RPMI7951 (cell line): ENCODE results near the gene PRR11. TPM values are rescaled to one million over a fixed set of nuclear protein-coding genes. Genes with fewer than 3 reads are reported as not detected.
"Not testable (repeated sequence)": the region's sequence is repeated elsewhere in the genome, so short reads cannot be mapped to it uniquely, and the experiment has no call there.

ENCODE experiments used
- DNase-seq: peaks from one replicate; pipeline ENCODE4 v3.0.0-alpha.2; 2012; ENCODE audit warnings: low read depth
- total RNA-seq: library from RNA; depleted of rRNA; stranded (reverse); fragments of >200 nt; shearing (Covaris generic); gene quantifications from 2 replicates; pipeline ENCODE4 v1.2.3, GENCODE V29; 2014; rRNA removed

Gene PRR11
- 31.3 and 32.7 TPM in 2 replicates for total RNA-seq

DNA sequence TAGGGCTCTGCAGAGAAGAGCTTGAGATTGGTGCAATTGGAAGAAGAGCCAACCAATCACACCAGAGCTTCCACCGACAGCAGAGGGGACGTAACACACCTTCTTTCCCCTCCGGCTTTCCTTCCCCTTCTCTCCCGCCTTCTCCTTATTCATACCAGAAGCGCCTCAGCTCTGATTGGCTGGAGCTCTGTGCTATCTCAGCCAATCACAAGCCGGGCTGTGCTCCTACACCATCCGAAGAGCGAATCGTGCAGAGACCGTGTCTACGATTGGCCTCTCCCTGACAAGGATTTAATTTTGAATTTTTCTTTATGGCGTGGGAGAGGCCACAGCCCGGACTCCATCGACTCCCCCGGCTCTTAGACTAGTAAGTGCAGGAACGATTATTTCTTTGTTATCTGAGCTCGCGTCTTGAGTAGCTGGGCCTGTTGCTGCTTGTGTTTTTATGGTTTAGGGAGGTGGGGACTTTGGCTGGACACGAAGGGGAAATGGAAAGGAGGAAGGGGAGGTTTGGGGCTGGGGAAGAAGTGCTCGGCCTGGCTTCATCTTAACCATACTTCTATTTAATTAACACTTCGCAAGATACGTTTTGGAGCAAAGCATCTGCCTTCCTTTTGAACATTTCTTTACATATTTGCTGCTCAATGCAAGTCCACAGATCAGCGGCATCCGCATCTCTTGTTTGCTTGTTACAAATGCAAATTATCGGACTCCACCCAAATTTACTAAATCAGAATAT, at the start of gene PRR11:
Gene PRR11, plus strand, starts transcription at position 308 of the 739 bp plus-strand sequence. CDS start 14,007 bp downstream, outside the sequence.
- peak; percentile 100 for DNase-seq

- peak; percentile 51 for DNase-seq
Observed at GRCh38 chr17:59105852-59106462, 49.6 kb upstream of the PRR11 start.

GRCh38 chr17:59106463-59107305, 48.9 kb upstream of the PRR11 start, which contains the start of gene TRIM37:
TRIM37 (minus strand) TSS chr17:59106880; CDS start chr17:59106461, 419 bp downstream.
- peak; percentile 95 for DNase-seq

DNA sequence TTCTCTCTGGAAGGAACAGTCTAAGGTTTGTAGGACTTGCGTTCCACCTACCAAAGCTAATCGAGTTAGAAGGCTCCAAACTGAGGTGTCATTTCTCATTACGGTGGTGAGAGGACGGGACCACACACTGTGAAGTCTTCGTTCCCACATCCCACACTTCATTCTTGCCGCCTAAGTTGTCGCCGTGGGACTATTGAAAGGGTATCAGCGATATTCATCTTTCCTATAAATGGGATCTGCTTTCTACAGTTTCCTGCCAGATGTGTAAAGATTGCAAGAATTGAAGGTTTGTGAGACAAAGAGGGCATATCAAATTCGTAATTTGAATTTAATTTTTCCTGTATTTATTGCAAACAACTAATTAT, 48.3 kb upstream of the PRR11 start:
- DNase-seq: no peak

DNA sequence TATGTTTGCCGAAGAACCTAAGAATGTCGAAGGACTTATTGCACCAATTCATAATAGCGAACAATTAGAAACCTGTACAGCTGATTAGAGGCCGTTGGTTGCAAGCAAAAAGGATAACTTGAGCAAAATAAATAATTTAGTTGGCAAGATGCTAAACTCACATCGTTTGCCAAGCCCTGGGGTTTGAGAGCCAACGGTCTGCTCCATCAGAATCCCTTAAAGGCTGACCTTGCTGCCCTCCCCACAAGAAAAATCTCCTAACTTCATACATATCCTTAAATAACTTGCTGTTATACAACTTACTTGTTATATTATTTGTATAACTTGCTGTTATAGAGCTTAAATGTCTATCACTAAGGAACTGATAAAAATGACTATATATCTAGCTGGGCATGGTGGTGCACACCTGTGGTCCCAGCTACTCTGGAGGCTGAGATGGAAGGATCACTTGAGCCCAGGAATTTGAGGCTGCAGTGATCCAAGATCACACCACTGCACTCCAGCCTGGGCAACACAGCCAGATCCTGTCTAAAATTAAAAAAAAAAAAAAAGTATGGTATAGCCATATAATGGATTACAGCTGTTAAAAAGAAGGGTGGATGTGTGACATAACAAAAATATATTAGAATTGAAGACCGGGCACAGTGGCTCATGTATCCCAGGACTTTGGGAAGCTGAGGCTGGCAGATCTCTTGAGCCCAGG, 47.0 kb upstream of the PRR11 start:
- no peak for DNase-seq

- no peak for DNase-seq
Observed at GRCh38 chr17:59110973-59111372, 44.6 kb upstream of the PRR11 start.

GRCh38 chr17:59111539-59111938, 44.0 kb upstream of the PRR11 start:
- DNase-seq: no peak

GRCh38 chr17:59115474-59115873, 40.1 kb upstream of the PRR11 start:
- DNase-seq: no peak

DNA sequence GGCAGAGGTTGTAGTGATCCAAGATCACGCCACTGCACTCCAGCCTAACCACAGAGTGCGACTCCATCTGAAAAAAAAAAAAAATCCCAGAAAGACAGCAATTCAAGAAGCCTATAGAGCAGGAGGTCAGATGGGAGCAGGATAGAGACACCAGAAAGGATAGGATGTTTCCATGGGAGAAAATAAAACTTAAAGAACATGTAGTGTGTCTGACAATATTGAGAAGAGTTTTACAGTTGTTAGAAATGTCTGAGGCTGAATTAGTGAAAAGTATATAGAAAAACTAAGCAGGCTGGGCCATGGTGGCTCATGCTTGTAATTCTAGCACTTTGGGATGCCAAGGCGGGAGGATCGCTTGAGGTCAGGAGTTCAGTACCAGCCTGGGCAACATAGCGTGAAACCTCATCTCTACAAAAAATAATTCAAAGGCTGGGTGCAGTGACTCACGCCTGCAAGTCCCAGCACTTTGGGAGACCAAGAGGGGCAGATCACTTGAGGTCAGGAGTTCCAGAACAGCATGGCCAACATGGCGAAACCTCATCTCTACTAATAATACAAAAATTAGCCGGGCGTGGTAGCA, 33.6 kb upstream of the PRR11 start:
- no peak for DNase-seq

DNA sequence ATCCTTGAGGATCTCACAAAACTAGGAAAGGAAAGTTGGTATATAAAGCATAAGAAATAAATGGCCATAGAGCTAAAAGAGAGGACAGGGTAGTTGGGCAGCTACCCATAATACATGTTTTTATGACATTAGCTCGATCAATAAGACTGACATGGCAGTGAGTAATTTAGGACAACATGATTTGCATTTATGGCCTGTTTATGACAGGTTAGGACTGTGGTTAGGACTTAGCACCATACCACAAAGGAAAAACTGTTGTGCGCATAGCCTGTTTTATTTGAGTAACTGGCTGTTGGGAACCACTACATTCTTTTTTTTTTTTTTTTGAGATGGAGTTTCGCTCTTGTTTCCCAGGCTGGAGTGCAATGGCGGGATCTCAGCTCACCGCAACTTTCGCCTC, 30.9 kb upstream of the PRR11 start:
- DNase-seq: no peak

DNA sequence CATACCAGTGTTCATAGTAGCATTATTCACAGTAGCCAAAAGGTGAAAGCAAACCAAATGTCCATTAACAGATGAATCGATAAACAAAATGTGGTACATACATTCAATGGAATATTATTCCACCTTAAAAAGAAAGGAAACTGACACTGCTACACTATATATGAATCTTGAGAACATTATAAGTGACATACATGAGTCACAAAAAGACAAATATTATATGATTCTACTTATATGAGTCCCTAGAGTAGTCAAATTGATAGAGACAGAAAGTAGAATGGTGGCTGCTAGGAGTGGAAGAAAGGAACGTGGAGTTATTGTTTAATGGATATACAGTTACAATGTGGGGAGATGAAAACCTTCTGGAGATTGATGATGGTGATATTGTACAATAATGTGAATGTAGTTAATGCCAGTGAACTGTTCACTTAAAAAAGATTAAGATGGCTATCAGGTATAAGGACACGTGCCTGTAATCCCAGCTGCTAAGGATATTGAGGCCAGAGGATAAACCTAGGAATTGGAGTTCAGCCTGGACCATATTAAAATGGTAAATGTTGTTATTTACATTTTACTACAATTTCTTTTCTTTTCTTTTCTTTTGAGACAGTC, 28.6 kb upstream of the PRR11 start:
- no peak for DNase-seq

- DNase-seq: no peak
Observed at GRCh38 chr17:59129814-59130213, 25.7 kb upstream of the PRR11 start.

DNA sequence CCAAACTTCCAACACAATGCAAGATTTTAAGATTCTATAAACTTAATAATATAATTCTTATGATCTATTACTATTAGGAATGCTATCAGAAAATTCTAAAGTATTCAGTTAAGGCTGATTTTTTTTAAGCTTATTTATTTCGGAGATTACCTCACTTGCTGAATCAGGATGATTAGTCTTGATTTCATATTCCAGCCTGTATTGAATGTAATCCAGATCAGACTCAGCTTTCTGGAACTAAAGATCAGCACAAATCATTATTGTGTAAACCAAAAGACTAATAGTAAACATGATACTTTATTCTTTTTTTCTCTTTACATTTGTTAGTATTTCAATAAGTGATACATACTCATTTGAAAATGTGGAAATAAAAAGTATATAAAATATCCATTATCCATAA, 24.4 kb upstream of the PRR11 start:
- DNase-seq: no peak

DNA sequence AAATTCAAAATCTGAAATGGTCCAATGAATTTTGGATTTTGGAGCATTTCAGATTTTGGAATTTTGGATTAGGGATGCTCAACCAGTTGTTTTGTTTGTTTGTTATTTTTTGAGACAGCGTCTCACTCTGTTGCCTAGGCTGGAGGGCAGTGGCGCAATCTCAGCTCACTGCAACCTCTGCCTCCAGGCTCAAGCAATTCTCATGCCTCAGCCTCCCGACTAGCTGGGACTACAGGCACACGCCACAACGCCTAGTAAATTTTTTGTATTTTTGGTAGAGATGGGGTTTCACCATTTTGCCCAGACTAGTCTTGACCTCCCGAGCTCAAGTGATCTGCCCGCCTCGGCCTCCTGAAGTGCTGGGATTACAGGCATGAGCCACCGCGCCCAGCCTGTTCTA, 17.2 kb upstream of the PRR11 start:
- DNase-seq: not testable (repeated sequence)

DNA sequence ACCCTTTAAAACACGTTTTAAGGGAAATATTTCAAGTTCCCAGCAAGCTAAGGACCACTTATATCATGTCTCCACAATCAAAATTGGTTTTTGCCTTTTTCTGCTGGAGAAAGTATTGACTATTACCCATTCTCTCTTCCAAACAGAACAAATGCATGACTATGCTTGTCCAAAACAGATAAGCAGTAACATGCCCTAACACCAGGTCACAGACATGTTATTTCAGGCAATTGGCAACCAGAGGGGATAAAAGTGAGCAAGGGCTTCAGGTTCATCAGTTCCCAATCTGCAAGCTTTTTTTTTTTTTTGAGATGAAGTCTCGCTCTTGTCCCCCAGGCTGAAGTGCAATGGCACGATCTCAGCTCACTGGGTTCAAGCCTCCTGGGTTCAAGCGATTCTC, 15.6 kb upstream of the PRR11 start:
- no peak for DNase-seq

GRCh38 chr17:59141860-59142259, 13.7 kb upstream of the PRR11 start:
- DNase-seq: no peak

- no peak for DNase-seq
Observed at GRCh38 chr17:59145571-59146096, 9.9 kb upstream of the PRR11 start.

GRCh38 chr17:59149051-59149450, 6.5 kb upstream of the PRR11 start:
- peak; percentile 21 for DNase-seq

GRCh38 chr17:59149841-59150511, 5.6 kb upstream of the PRR11 start:
- no peak for DNase-seq

DNA sequence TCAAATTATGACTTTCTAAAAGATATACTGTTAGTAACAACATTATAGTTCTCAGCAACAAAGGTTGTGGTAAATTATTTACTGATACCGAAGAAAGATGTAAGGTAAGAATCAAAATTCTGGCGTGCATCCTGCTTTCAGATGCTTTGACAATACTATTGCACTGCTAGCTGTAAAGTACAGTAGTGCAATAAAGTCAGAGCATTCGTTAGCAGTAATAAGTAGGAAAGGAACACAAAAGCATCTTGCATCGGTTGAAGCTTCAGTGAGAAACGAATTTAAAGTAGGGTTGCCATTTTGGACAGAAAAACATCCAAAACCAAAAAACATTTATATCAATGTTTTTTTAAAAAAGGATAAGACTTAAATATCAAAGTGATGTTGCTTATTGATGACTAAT, 4.5 kb upstream of the PRR11 start:
- no peak for DNase-seq
